Measurements from ENCODE around the gene MRPL12.
"Not testable (repeated sequence)": the region's sequence is repeated elsewhere in the genome, so short reads cannot be mapped to it uniquely, and the experiment has no call there.

MRPL12 gene

GRCh38 chr17:81666342-81667191, 36.6 kb upstream of the MRPL12 start, which contains the start of the genes CCDC137 and OXLD1:
TSS of gene CCDC137 (plus strand) at chr17:81666737. CDS start at chr17:81666767, 30 bp downstream.
TSS of gene OXLD1 (minus strand) at chr17:81666605. CDS start at chr17:81666577, 28 bp downstream.
- no peaks in the 10 kb centered on the region for H3K27me3 ChIP-seq (ENCODE audit: insufficient read depth, low read length)
- H3K79me2 ChIP-seq (ENCODE audit: control insufficient read depth, insufficient read depth, low read length, unreplicated experiment): peaks cover 37% of the 10 kb centered on the region
- H3K27ac ChIP-seq (ENCODE audit: low read depth, low read length): peak within 1 kb of the TSS; percentile 62
- H3K4me1 ChIP-seq (ENCODE audit: control insufficient read depth, insufficient read depth, low read length, unreplicated experiment): peaks cover 17% of the 10 kb centered on the region
- peak within 1 kb of the TSS; percentile 51 for H2AFZ ChIP-seq (ENCODE audit: low read length, unreplicated experiment)
- peaks cover 3% of the 10 kb centered on the region; the same call in 1 of the 2 replicates for H3K36me3 ChIP-seq (ENCODE audit: insufficient read depth, low read length)
- H3K4me3 ChIP-seq (ENCODE audit: low read depth, low read length): peak within 1 kb of the TSS; percentile 85

- Histone ChIP-seq H3K4me1 (ENCODE audit: control insufficient read depth, insufficient read depth, low read length, unreplicated experiment) (peaks cover 17% of the 10 kb centered on the region), H3K36me3 (ENCODE audit: insufficient read depth, low read length) (peaks cover 4% of the 10 kb centered on the region), H3K4me3 (ENCODE audit: low read depth, low read length) (peak overlapping the region; percentile 85), H3K27ac (ENCODE audit: low read depth, low read length) (no peak overlapping the region), H3K79me2 (ENCODE audit: control insufficient read depth, insufficient read depth, low read length, unreplicated experiment) (peaks cover 37% of the 10 kb centered on the region), H2AFZ (ENCODE audit: low read length, unreplicated experiment) (no peak overlapping the region), H3K27me3 (ENCODE audit: insufficient read depth, low read length) (no peaks in the 10 kb centered on the region)
These were observed 35.4 kb upstream of the MRPL12 start for GRCh38 chr17:81667754-81668153.

- Histone ChIP-seq H3K27me3 (ENCODE audit: insufficient read depth, low read length) (no peaks in the 10 kb centered on the region), H2AFZ (ENCODE audit: low read length, unreplicated experiment) (no peak overlapping the region), H3K79me2 (ENCODE audit: control insufficient read depth, insufficient read depth, low read length, unreplicated experiment) (peaks cover 20% of the 10 kb centered on the region), H3K27ac (ENCODE audit: low read depth, low read length) (no peak overlapping the region), H3K36me3 (ENCODE audit: insufficient read depth, low read length) (peaks cover 6% of the 10 kb centered on the region), H3K4me3 (ENCODE audit: low read depth, low read length) (no peak overlapping the region), H3K4me1 (ENCODE audit: control insufficient read depth, insufficient read depth, low read length, unreplicated experiment) (peaks cover 8% of the 10 kb centered on the region)
These were observed 30.7 kb upstream of the MRPL12 start for GRCh38 chr17:81672504-81672903.

- Histone ChIP-seq H3K27ac (ENCODE audit: low read depth, low read length) (no peak overlapping the region), H3K4me3 (ENCODE audit: low read depth, low read length) (no peak overlapping the region), H3K4me1 (ENCODE audit: control insufficient read depth, insufficient read depth, low read length, unreplicated experiment) (peaks cover 3% of the 10 kb centered on the region), H2AFZ (ENCODE audit: low read length, unreplicated experiment) (no peak overlapping the region), H3K79me2 (ENCODE audit: control insufficient read depth, insufficient read depth, low read length, unreplicated experiment) (peaks cover 16% of the 10 kb centered on the region), H3K36me3 (ENCODE audit: insufficient read depth, low read length) (peaks cover 6% of the 10 kb centered on the region), H3K27me3 (ENCODE audit: insufficient read depth, low read length) (no peaks in the 10 kb centered on the region)
These were observed 30.2 kb upstream of the MRPL12 start for GRCh38 chr17:81672954-81673353.

- Histone ChIP-seq H3K79me2 (ENCODE audit: control insufficient read depth, insufficient read depth, low read length, unreplicated experiment) (peaks cover 10% of the 10 kb centered on the region), H2AFZ (ENCODE audit: low read length, unreplicated experiment) (no peak overlapping the region), H3K27me3 (ENCODE audit: insufficient read depth, low read length) (no peaks in the 10 kb centered on the region), H3K27ac (ENCODE audit: low read depth, low read length) (no peak overlapping the region), H3K4me1 (ENCODE audit: control insufficient read depth, insufficient read depth, low read length, unreplicated experiment) (no peaks in the 10 kb centered on the region), H3K4me3 (ENCODE audit: low read depth, low read length) (no peak overlapping the region), H3K36me3 (ENCODE audit: insufficient read depth, low read length) (peaks cover 6% of the 10 kb centered on the region)
These were observed 29.5 kb upstream of the MRPL12 start for GRCh38 chr17:81673561-81674258.

- H3K27ac ChIP-seq (ENCODE audit: low read depth, low read length); H3K4me3 ChIP-seq (ENCODE audit: low read depth, low read length); H3K4me1 ChIP-seq (ENCODE audit: control insufficient read depth, insufficient read depth, low read length, unreplicated experiment); H2AFZ ChIP-seq (ENCODE audit: low read length, unreplicated experiment); H3K36me3 ChIP-seq (ENCODE audit: insufficient read depth, low read length); H3K27me3 ChIP-seq (ENCODE audit: insufficient read depth, low read length); H3K79me2 ChIP-seq (ENCODE audit: control insufficient read depth, insufficient read depth, low read length, unreplicated experiment): not testable (repeated sequence)
These were observed 27.5 kb upstream of the MRPL12 start for GRCh38 chr17:81675515-81676221.

GRCh38 chr17:81676906-81677305, 26.3 kb upstream of the MRPL12 start:
- no peak overlapping the region for H3K4me3 ChIP-seq (ENCODE audit: low read depth, low read length)
- H3K79me2 ChIP-seq (ENCODE audit: control insufficient read depth, insufficient read depth, low read length, unreplicated experiment): peaks cover 4% of the 10 kb centered on the region
- H3K27ac ChIP-seq (ENCODE audit: low read depth, low read length): no peak overlapping the region
- H3K4me1 ChIP-seq (ENCODE audit: control insufficient read depth, insufficient read depth, low read length, unreplicated experiment): no peaks in the 10 kb centered on the region
- no peak overlapping the region for H2AFZ ChIP-seq (ENCODE audit: low read length, unreplicated experiment)
- H3K36me3 ChIP-seq (ENCODE audit: insufficient read depth, low read length): peaks cover 3% of the 10 kb centered on the region; the same call in 1 of the 2 replicates
- H3K27me3 ChIP-seq (ENCODE audit: insufficient read depth, low read length): no peaks in the 10 kb centered on the region

- H3K4me3 ChIP-seq (ENCODE audit: low read depth, low read length): no peak overlapping the region
- H3K79me2 ChIP-seq (ENCODE audit: control insufficient read depth, insufficient read depth, low read length, unreplicated experiment): peaks cover 26% of the 10 kb centered on the region
- H3K36me3 ChIP-seq (ENCODE audit: insufficient read depth, low read length): no peaks in the 10 kb centered on the region
- no peak overlapping the region for H3K27ac ChIP-seq (ENCODE audit: low read depth, low read length)
- peaks cover 5% of the 10 kb centered on the region for H3K4me1 ChIP-seq (ENCODE audit: control insufficient read depth, insufficient read depth, low read length, unreplicated experiment)
- no peaks in the 10 kb centered on the region for H3K27me3 ChIP-seq (ENCODE audit: insufficient read depth, low read length)
- H2AFZ ChIP-seq (ENCODE audit: low read length, unreplicated experiment): no peak overlapping the region
These were observed 23.0 kb upstream of the MRPL12 start for GRCh38 chr17:81680150-81680549.

GRCh38 chr17:81681672-81682071, 21.5 kb upstream of the MRPL12 start:
- Histone ChIP-seq H2AFZ (ENCODE audit: low read length, unreplicated experiment) (no peak overlapping the region), H3K27ac (ENCODE audit: low read depth, low read length) (no peak overlapping the region), H3K27me3 (ENCODE audit: insufficient read depth, low read length) (no peaks in the 10 kb centered on the region), H3K4me1 (ENCODE audit: control insufficient read depth, insufficient read depth, low read length, unreplicated experiment) (peaks cover 14% of the 10 kb centered on the region), H3K79me2 (ENCODE audit: control insufficient read depth, insufficient read depth, low read length, unreplicated experiment) (peaks cover 41% of the 10 kb centered on the region), H3K36me3 (ENCODE audit: insufficient read depth, low read length) (peaks cover 8% of the 10 kb centered on the region; the same call in 1 of the 2 replicates), H3K4me3 (ENCODE audit: low read depth, low read length) (no peak overlapping the region)

- H3K27ac ChIP-seq (ENCODE audit: low read depth, low read length): peak overlapping the region; percentile 55; the same call in 1 of the 2 replicates
- H3K4me3 ChIP-seq (ENCODE audit: low read depth, low read length): peak overlapping the region; percentile 93
- peaks cover 14% of the 10 kb centered on the region for H3K4me1 ChIP-seq (ENCODE audit: control insufficient read depth, insufficient read depth, low read length, unreplicated experiment)
- peaks cover 16% of the 10 kb centered on the region; the same call in 1 of the 2 replicates for H3K36me3 ChIP-seq (ENCODE audit: insufficient read depth, low read length)
- H3K27me3 ChIP-seq (ENCODE audit: insufficient read depth, low read length): no peaks in the 10 kb centered on the region
- H2AFZ ChIP-seq (ENCODE audit: low read length, unreplicated experiment): no peak overlapping the region
- peaks cover 52% of the 10 kb centered on the region for H3K79me2 ChIP-seq (ENCODE audit: control insufficient read depth, insufficient read depth, low read length, unreplicated experiment)
These were observed 20.5 kb upstream of the MRPL12 start for GRCh38 chr17:81682565-81683207.

Data from ACC112 (cell line).